MM.1S (cell line): ENCODE results near the gene ANKS1B.

Source experiments
- DNase-seq: peaks from one replicate; pipeline ENCODE4 v3.0.0-alpha.2; 2015
- H2AFZ ChIP-seq: fragments of 300-600 bp; sonication (generic); 2 replicates; pipeline ENCODE4 v1.6.0; 2016; ENCODE audit warnings: antibody characterized with exemption, low read length
- H3F3A ChIP-seq: fragments of 300-600 bp; sonication (generic); 2 replicates; pipeline ENCODE4 v1.6.1; 2016; ENCODE audit warnings: mild to moderate bottlenecking, antibody characterized with exemption, low read length, moderate library complexity, mixed read lengths; ENCODE audit not compliant: insufficient read depth
- H3K27ac ChIP-seq: fragments of 300-600 bp; sonication (generic); 2 replicates; pipeline ENCODE4 v1.5.1; 2016; ENCODE audit warnings: mild to moderate bottlenecking, low read length
- H3K27me3 ChIP-seq: fragments of 300-600 bp; sonication (generic); replicated peaks from 2 replicates; pipeline ENCODE4 v1.6.0; 2016; ENCODE audit warnings: low read length; ENCODE audit not compliant: insufficient read depth
- H3K36me3 ChIP-seq: fragments of 300-600 bp; sonication (generic); replicated peaks from 2 replicates; pipeline ENCODE4 v1.6.1; 2016; ENCODE audit warnings: mild to moderate bottlenecking, low read length, mixed read lengths; ENCODE audit not compliant: insufficient read depth
- H3K4me1 ChIP-seq: fragments of 300-600 bp; sonication (generic); 2 replicates; pipeline ENCODE4 v1.6.1; 2016; ENCODE audit warnings: low read length, mixed read lengths
- H3K4me2 ChIP-seq: fragments of 300-600 bp; sonication (generic); 2 replicates; pipeline ENCODE4 v1.6.0; 2016; ENCODE audit warnings: low read depth, low read length
- H3K4me3 ChIP-seq: fragments of 300-600 bp; sonication (generic); 2 replicates; pipeline ENCODE4 v1.5.1; 2016; ENCODE audit warnings: low read length, mixed read lengths
- H3K79me2 ChIP-seq: fragments of 300-600 bp; sonication (generic); 2 replicates; pipeline ENCODE4 v1.6.1; 2016; ENCODE audit warnings: mixed run types, low read length, mixed read lengths
- H3K9ac ChIP-seq: fragments of 300-600 bp; sonication (generic); 2 replicates; pipeline ENCODE4 v1.6.1; 2016; ENCODE audit warnings: low read length, mixed read lengths
- H3K9me2 ChIP-seq: fragments of 300-600 bp; sonication (generic); replicated peaks from 2 replicates; pipeline ENCODE4 v1.6.1; 2016; ENCODE audit warnings: mild to moderate bottlenecking, low read length, mixed read lengths; ENCODE audit not compliant: insufficient read depth
- H3K9me3 ChIP-seq: fragments of 300-600 bp; sonication (generic); replicated peaks from 2 replicates; pipeline ENCODE4 v1.6.1; 2016; ENCODE audit warnings: mild to moderate bottlenecking, low read length, mixed read lengths; ENCODE audit not compliant: insufficient read depth
- H4K20me1 ChIP-seq: fragments of 300-600 bp; sonication (generic); 2 replicates; pipeline ENCODE4 v1.6.1; 2016; ENCODE audit warnings: mild to moderate bottlenecking, low read length, moderate library complexity, mixed read lengths; ENCODE audit not compliant: insufficient read depth
- EZH2 ChIP-seq: fragments of 300-600 bp; sonication (generic); optimal IDR thresholded peaks from 2 replicates; pipeline ENCODE3; 2017; ENCODE audit warnings: low read depth, mild to moderate bottlenecking, antibody characterized with exemption, low read length, mixed read lengths
- EZH2phosphoT487 ChIP-seq: fragments of 300-600 bp; sonication (generic); IDR thresholded peaks from 2 replicates; pipeline ENCODE4 v1.6.1; 2018; ENCODE audit warnings: antibody characterized with exemption, low read length
- TF ChIP-seq, protein P1 (sequence below): fragments of 300-600 bp; sonication (generic); IDR thresholded peaks from 2 replicates; pipeline ENCODE4 v1.5.1; 2016; ENCODE audit warnings: antibody characterized with exemption, low read length, mixed read lengths

ANKS1B gene

DNA sequence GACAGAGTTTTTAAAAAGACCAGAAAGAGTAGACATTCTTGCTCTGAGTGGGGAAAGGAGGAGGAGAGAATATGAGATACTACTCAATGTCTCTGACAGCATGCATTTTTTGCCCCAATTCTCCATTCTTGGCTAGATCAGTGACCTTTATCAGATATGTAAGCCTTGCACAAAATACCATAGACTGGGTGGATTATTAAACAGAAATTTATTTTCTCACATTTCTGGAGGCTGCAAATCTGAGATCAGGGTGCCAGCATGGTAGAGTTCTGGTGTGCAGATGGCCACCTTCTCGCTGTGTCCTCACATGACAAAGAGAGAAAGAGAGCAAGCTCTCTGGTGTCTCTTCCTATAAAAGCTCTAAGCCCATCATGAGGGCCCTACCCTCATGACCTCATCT lies 38.6 kb downstream of the ANKS1B start:
- no peaks in the 10 kb centered on the region for H4K20me1 ChIP-seq
- no peak overlapping the region for H3K27ac ChIP-seq
- H3K79me2 ChIP-seq = no peaks in the 10 kb centered on the region
- H3K36me3 ChIP-seq = no peaks in the 10 kb centered on the region
- H3K9me2 ChIP-seq = no peaks in the 10 kb centered on the region
- H3F3A ChIP-seq = no peaks in the 10 kb centered on the region
- no peaks in the 10 kb centered on the region for H3K27me3 ChIP-seq
- H3K4me1 ChIP-seq = no peaks in the 10 kb centered on the region
- TF ChIP-seq, protein P1, sequence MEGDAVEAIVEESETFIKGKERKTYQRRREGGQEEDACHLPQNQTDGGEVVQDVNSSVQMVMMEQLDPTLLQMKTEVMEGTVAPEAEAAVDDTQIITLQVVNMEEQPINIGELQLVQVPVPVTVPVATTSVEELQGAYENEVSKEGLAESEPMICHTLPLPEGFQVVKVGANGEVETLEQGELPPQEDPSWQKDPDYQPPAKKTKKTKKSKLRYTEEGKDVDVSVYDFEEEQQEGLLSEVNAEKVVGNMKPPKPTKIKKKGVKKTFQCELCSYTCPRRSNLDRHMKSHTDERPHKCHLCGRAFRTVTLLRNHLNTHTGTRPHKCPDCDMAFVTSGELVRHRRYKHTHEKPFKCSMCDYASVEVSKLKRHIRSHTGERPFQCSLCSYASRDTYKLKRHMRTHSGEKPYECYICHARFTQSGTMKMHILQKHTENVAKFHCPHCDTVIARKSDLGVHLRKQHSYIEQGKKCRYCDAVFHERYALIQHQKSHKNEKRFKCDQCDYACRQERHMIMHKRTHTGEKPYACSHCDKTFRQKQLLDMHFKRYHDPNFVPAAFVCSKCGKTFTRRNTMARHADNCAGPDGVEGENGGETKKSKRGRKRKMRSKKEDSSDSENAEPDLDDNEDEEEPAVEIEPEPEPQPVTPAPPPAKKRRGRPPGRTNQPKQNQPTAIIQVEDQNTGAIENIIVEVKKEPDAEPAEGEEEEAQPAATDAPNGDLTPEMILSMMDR = no peak
- TF ChIP-seq EZH2phosphoT487 (no peak), EZH2 (no peak)
- H3K4me2 ChIP-seq = no peak overlapping the region
- H2AFZ ChIP-seq = no peak overlapping the region
- no peak overlapping the region for H3K4me3 ChIP-seq
- no peak for DNase-seq
- no peak overlapping the region for H3K9ac ChIP-seq
- H3K9me3 ChIP-seq = no peaks in the 10 kb centered on the region

DNA sequence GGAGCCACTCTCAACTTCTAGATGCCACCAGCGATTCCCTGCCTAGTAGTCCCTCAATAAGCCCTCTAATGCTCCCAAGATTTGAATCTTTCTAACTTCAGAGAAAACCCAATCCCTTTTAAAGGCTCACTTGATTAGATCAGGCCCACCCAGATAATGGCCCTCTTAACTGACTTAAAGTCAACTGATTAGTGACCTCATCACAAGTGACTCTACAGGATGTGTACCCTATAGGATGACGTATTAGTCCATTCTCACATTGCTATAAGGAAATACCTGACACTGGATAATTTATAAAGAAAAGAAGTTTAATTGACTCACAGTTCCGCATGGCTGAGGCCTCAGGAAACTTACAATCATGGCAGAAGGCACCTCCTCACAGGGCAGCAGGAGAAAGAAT lies 49.1 kb downstream of the ANKS1B start:
- no peaks in the 10 kb centered on the region for H3K4me1 ChIP-seq

DNA sequence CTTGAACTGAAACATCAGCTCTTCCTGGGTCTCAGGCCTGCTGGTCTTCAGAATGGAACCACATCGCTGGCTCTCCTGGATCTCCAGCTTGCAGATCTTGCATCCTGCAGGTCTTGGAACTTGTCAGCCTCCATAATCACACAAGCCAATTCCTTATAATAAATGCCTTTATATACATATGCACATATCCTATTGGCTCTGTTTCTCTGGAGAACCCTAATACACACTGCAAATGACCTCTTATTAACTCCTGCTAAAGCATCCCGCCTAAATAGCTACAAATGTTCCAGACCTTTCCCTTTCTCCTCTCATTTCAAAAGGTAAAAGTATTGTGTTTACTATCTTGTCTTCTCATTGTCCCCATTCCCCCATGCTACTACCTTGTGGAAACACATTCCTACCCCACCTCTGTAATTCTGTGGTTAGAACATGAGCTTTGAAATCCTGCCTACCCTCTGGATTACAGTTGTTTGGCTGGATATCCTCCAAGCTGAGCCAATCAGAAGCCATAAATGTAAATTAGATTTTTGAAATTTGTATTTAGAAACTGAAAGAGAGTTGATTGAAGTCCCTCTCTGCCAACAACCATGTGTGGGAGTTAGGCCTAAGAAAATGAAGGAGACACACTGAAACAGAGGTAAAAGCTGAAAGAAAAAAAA lies 58.1 kb downstream of the ANKS1B start:
- Histone ChIP-seq H3K4me2 (no peak overlapping the region), H3K27ac (no peak overlapping the region), H3K4me3 (no peak overlapping the region), H3K9me2 (no peaks in the 10 kb centered on the region), H3F3A (no peaks in the 10 kb centered on the region), H3K4me1 (no peaks in the 10 kb centered on the region), H3K79me2 (no peaks in the 10 kb centered on the region), H2AFZ (no peak overlapping the region), H3K9ac (no peak overlapping the region), H3K27me3 (no peaks in the 10 kb centered on the region), H3K9me3 (no peaks in the 10 kb centered on the region), H3K36me3 (no peaks in the 10 kb centered on the region), H4K20me1 (no peaks in the 10 kb centered on the region)
- no peak for TF ChIP-seq EZH2
- TF ChIP-seq, protein P1 = no peak
- no peak for TF ChIP-seq EZH2phosphoT487
- no peak for DNase-seq

More for the DNA sequence above, 49.1 kb downstream of the ANKS1B start:
- Histone ChIP-seq H3K9ac (no peak overlapping the region), H3K36me3 (no peaks in the 10 kb centered on the region), H3K9me3 (no peaks in the 10 kb centered on the region), H3F3A (no peaks in the 10 kb centered on the region), H3K4me2 (no peak overlapping the region), H3K27me3 (no peaks in the 10 kb centered on the region), H3K4me3 (no peak overlapping the region), H3K9me2 (no peaks in the 10 kb centered on the region), H2AFZ (no peak overlapping the region), H4K20me1 (no peaks in the 10 kb centered on the region), H3K79me2 (no peaks in the 10 kb centered on the region), H3K27ac (no peak overlapping the region)
- TF ChIP-seq, protein P1 = no peak
- TF ChIP-seq EZH2phosphoT487 (no peak), EZH2 (no peak)
- DNase-seq = no peak
